GM12892 (cell line): ENCODE data around the gene OPCML.

ENCODE experiments used
- POLR2A ChIP-seq: IDR thresholded peaks from 2 replicates; pipeline ENCODE4 v1.6.1; 2011; ENCODE audit warnings: low read depth, low read length, control low read depth
- TAF1 ChIP-seq: IDR thresholded peaks from 2 replicates; pipeline ENCODE4 v1.6.1; 2011; ENCODE audit warnings: low read depth, mild to moderate bottlenecking, control low read depth, low read length, borderline replicate concordance

DNA sequence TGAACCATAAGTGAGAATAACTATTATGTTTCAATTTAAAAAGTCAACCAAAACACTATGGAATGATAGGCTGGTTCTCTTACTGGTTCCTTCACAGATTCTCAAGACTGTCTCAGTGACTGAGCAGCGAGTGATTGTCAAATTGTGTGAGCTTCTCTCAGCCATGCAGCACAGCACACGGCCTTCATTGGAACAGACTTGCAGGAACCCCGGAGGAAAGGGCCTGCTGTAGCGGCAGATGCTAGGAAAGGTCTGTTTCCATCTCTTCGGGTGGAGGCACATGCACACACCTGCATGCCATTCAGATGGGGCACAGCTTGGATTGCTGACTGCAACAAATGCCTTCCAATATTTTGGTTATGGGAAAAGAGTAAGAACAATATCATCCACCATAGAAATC lies 741.8 kb downstream of the OPCML start:
- TF ChIP-seq POLR2A (no peak), TAF1 (no peak)
